CD4-positive, CD25-positive, alpha-beta regulatory T cell (primary cell): ENCODE data around the gene ARL4A. TPM values are rescaled to one million over a fixed set of nuclear protein-coding genes. Genes with fewer than 3 reads are reported as not detected.

Experiments
- ATAC-seq, 2 donors: fragments of 150-1000 bp; cut with Tn5 transposase; one replicate each; pipeline ENCODE4 v1.10.0; 2021; ENCODE audit warnings: low read depth in 2 of 2, moderate number of reproducible peaks in 2 of 2, moderate library complexity in 1 of 2
- DNase-seq, 3 donors: peaks; one replicate each; pipeline versions ENCODE4 v3.0.0 to v3.0.0-alpha.2; 2012 to 2022; ENCODE audit warnings: mixed read lengths in 1 of 3
- H3K27ac ChIP-seq: one replicate; pipeline ENCODE4 v1.7.0; 2013; ENCODE audit warnings: mild to moderate bottlenecking, low read length; ENCODE audit not compliant: insufficient read depth, poor library complexity, severe bottlenecking
- H3K27me3 ChIP-seq: one replicate; pipeline ENCODE4 v1.7.0; 2013; ENCODE audit warnings: low read length; ENCODE audit not compliant: control insufficient read depth, insufficient read depth
- H3K36me3 ChIP-seq: one replicate; pipeline ENCODE4 v1.7.0; 2013; ENCODE audit warnings: mild to moderate bottlenecking, low read length, moderate library complexity; ENCODE audit not compliant: control insufficient read depth, insufficient read depth
- H3K4me1 ChIP-seq: 2 replicates; pipeline ENCODE4 v1.7.0; 2013; ENCODE audit warnings: mild to moderate bottlenecking, low read length; ENCODE audit not compliant: insufficient read depth, control insufficient read depth, poor library complexity, severe bottlenecking
- H3K4me3 ChIP-seq: one replicate; pipeline ENCODE4 v1.7.0; 2013; ENCODE audit warnings: low read depth, mild to moderate bottlenecking, low read length, moderate library complexity
- H3K9me3 ChIP-seq, 2 experiments: 1 replicate in 1 of 2; 2 replicates in 1 of 2; pipeline ENCODE4 v1.7.0; 2013; ENCODE audit warnings: low read length in 2 of 2, mild to moderate bottlenecking in 1 of 2, moderate library complexity in 1 of 2; ENCODE audit not compliant: control insufficient read depth in 2 of 2
- H3K27ac Mint-ChIP-seq, 3 donors: one replicate each; pipeline ENCODE4 v1.8.0; 2020 to 2022; ENCODE audit warnings: mild to moderate bottlenecking in 3 of 3, mixed read lengths in 3 of 3, moderate library complexity in 2 of 3
- H3K27me3 Mint-ChIP-seq: one replicate; pipeline ENCODE4 v1.8.0; 2022; ENCODE audit warnings: mild to moderate bottlenecking, mixed read lengths
- H3K36me3 Mint-ChIP-seq: one replicate; pipeline ENCODE4 v1.8.0; 2020; ENCODE audit warnings: mixed read lengths
- H3K4me1 Mint-ChIP-seq, 4 donors: one replicate each; pipeline ENCODE4 v1.8.0; 2020 to 2022; ENCODE audit warnings: mixed read lengths in 4 of 4, mild to moderate bottlenecking in 1 of 4
- H3K4me3 Mint-ChIP-seq, 4 donors: one replicate each; pipeline ENCODE4 v1.8.0; 2020 to 2022; ENCODE audit warnings: mild to moderate bottlenecking in 4 of 4, mixed read lengths in 4 of 4, moderate library complexity in 3 of 4
- H3K9me3 Mint-ChIP-seq, 7 donors: one replicate each; pipeline ENCODE4 v1.8.0; 2020 to 2022; ENCODE audit warnings: mixed read lengths in 7 of 7, mild to moderate bottlenecking in 3 of 7, moderate library complexity in 2 of 7
- polyA plus RNA-seq, 4 donors: library from polyadenylated mRNA; unstranded; fragments of 300-500 nt; fragmentation: Illumina TruSeq; gene quantifications; one replicate each; pipeline ENCODE4 v1.2.3, GENCODE V29; 2021
- total RNA-seq: library from RNA; stranded (reverse); gene quantifications from one replicate; pipeline ENCODE4 v1.2.3, GENCODE V29; 2022

ARL4A gene, protein sequence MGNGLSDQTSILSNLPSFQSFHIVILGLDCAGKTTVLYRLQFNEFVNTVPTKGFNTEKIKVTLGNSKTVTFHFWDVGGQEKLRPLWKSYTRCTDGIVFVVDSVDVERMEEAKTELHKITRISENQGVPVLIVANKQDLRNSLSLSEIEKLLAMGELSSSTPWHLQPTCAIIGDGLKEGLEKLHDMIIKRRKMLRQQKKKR
- total RNA-seq (52.0 TPM), polyA plus RNA-seq (10 to 100 TPM; 28.6 to 40.8 (median 34.0) TPM)

DNA sequence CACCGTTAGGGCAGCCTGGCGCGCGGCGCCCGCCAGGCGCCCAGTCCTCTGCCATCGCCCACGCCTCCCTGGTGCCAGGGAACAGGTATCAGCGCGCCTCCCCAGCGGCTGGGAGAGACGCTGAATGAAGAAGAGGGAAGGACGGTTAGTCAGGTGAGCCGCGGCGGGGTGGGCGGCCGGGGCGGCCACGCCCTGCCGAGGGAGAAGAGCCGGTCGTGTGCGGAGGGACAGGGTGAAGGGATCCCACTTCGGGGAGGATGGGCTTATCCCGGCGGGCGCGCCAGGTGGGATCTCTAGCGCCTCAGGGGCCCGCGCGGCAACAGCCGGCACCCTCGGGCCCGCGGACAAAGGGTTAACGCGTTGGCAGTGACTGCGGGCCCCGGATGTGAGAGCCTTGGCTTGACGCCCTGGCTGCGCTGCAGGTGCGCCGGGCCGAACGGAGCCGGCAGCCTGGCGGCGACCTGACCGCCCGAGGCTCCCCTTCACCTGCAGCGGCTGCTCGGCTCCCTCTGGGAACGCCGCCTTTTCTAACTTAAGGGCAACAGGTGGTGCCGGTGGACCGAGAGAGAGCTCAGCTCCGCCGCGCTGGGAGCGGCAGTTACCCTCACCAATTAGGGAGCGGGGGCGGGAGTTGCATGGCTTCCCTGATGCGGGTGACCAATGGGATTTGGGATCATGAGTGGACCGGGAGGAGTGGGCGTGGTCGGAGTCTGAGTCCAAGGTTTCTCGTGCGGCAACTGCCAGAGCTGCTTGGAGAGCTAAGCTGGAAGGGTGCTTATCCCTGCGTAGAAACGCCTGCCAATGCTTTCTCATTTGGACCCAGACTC is at the start of gene ARL4A:
Gene ARL4A (plus strand): TSS at position 743 of the 827 bp plus-strand sequence. CDS start 622 bp downstream, outside the sequence.
- no peaks in the 10 kb centered on the region for H3K36me3 Mint-ChIP-seq
- no peaks in the 10 kb centered on the region for H3K9me3 Mint-ChIP-seq
- H3K9me3 ChIP-seq, result no peaks in the 10 kb centered on the region

DNA sequence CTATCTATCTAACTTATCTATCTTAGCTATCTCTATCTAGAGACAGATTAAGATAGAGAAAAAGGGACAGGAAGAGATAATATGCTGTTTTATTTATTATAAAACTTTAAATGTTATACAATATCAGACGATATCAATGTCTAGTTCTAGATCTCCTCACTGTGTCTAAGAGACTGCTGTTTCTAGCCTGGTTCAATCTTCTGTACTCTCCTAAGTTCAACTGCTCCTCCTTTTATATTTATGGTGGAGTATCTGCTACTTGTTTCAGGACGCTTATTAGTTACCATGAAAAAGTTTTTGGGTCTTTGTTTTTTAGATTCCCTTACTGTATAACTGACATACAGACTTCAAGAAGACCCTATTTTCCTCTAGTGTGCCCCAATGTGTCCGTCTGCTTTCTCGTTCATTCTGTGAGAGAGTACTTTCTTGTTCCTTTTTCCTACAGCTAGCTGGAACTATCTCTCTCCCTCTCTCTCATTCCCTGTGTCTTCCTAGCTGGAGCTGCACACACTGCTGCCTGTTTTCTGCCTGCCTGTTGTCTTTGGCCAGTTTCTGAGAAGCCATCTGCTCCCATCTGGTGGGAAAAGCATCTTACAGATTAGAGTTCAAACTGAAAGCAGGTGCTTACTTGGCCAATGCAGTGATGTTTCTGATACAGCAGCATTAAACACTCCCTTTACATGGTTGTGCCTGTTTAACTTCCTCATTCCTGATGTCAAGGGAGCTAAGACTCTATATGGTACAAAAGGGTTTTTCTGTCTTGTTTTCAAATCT is 49.4 kb upstream of the ARL4A start:
- peak overlapping the region; percentile 16 for H3K4me3 ChIP-seq
- H3K4me3 Mint-ChIP-seq, result peak overlapping the region in 2 of 4 donors; percentile 6
- peak overlapping the region in 2 of 3 donors; percentile 3 to 16 for H3K27ac Mint-ChIP-seq
- H3K36me3 Mint-ChIP-seq, result no peaks in the 10 kb centered on the region
- no peaks in the 10 kb centered on the region for H3K9me3 Mint-ChIP-seq
- peaks cover 0 to 23% (median 14%) of the 10 kb centered on the region in 4 donors for H3K4me1 Mint-ChIP-seq
- DNase-seq, result peak in 1 of 3 donors; percentile 5
- peaks cover under 1% of the 10 kb centered on the region for H3K27me3 ChIP-seq
- no peaks in the 10 kb centered on the region for H3K9me3 ChIP-seq
- H3K4me1 ChIP-seq, result no peaks in the 10 kb centered on the region
- ATAC-seq, result peak in 1 of 2 donors; percentile 29
- no peaks in the 10 kb centered on the region for H3K36me3 ChIP-seq
- no peaks in the 10 kb centered on the region for H3K27me3 Mint-ChIP-seq
- no peak overlapping the region for H3K27ac ChIP-seq

More for the DNA sequence above, at the start of gene ARL4A:
- Histone ChIP-seq H3K27ac (peak within 1 kb of the TSS; percentile 97), H3K36me3 (no peaks in the 10 kb centered on the region), H3K4me3 (peak within 1 kb of the TSS; percentile 94), H3K27me3 (no peaks in the 10 kb centered on the region), H3K4me1 (peaks cover 15% of the 10 kb centered on the region)
- H3K27me3 Mint-ChIP-seq, result no peaks in the 10 kb centered on the region
- ATAC-seq, result peak; percentile 46 to 47
- peak; percentile 78 to 94 (median 80) for DNase-seq
- peak within 1 kb of the TSS; percentile 93 to 97 (median 96) for H3K27ac Mint-ChIP-seq
- H3K4me1 Mint-ChIP-seq, result peaks cover 10 to 41% (median 33%) of the 10 kb centered on the region in 4 donors
- H3K4me3 Mint-ChIP-seq, result peak within 1 kb of the TSS; percentile 90 to 96 (median 94)

DNA sequence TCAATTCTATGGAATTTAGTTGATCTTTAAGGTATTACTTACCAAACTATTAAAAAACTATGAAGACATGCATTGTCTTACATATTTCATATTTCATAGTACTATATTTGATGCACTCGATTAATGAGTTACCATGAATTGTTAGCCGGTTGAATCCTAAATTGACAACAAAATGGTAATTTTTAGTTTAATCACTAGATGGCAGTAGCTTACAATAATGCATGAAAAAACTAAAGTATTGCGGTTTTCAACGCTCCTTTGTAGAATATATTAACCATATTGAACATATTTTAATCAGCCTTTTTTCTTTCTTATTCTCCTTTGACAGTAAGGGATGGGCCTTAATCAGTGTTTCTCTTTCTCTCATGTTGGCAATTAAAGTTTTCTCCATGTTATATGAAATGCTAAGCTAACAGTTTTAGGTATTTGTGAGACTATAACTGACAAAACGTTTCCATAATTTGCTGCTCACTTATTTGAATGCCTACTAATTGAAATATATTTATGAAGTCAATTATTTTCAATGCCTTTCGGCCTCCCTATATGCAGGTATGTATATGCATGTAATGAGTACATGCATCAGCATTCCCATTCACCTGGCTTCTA is 48.5 kb upstream of the ARL4A start:
- H3K4me1 Mint-ChIP-seq, result peaks cover 0 to 23% (median 14%) of the 10 kb centered on the region in 4 donors
- peak; percentile 54 for ATAC-seq

DNA sequence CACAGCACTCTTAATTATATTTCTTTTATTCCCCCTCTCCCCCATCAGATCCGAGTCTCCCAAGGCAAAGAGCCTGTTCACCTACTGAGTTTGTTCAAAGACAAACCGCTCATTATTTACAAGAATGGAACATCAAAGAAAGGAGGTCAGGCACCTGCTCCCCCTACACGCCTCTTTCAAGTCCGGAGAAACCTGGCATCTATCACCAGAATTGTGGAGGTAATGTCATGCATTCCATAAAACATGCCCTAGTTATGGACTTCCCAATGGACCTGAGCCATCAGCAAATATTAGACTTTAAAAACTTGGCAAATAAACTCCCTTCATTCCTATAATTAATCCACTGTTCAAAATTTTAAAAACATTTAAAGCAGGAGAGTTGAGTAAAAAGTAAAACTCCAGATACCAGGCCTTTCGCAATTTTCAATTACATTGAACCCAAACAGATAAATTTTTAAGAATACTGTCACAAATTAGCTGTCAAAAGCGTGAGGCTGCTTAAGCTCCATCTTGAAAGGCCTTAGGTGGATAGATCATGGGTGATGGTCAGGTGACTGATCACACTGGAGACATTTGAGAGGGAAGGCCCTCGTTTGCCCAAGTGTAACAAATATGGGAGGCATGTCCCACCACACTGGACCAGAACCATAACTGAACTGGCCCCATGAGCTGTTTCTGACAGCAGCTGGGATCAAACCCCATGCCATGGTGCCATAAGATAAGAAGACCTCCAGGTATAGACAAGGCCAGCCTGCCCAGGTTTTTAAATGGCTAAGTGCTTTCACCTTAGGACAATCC is 46.9 kb upstream of the ARL4A start:
- Mint-ChIP-seq H3K27ac (peak overlapping the region in 1 of 3 donors; percentile 39), H3K4me1 (peaks cover 0 to 22% (median 13%) of the 10 kb centered on the region in 4 donors), H3K36me3 (no peaks in the 10 kb centered on the region), H3K4me3 (no peak overlapping the region), H3K27me3 (no peaks in the 10 kb centered on the region), H3K9me3 (no peaks in the 10 kb centered on the region)
- ATAC-seq (no peak), DNase-seq (no peak)
- Histone ChIP-seq H3K36me3 (no peaks in the 10 kb centered on the region), H3K9me3 (no peaks in the 10 kb centered on the region), H3K27me3 (peaks cover 3% of the 10 kb centered on the region), H3K27ac (no peak overlapping the region), H3K4me3 (no peak overlapping the region), H3K4me1 (no peaks in the 10 kb centered on the region)

More for the DNA sequence above, 48.5 kb upstream of the ARL4A start:
- Histone ChIP-seq H3K27me3 (peaks cover 3% of the 10 kb centered on the region), H3K9me3 (no peaks in the 10 kb centered on the region), H3K27ac (no peak overlapping the region), H3K4me3 (no peak overlapping the region), H3K4me1 (no peaks in the 10 kb centered on the region), H3K36me3 (no peaks in the 10 kb centered on the region)
- Mint-ChIP-seq H3K27me3 (no peaks in the 10 kb centered on the region), H3K4me3 (no peak overlapping the region), H3K27ac (no peak overlapping the region), H3K36me3 (no peaks in the 10 kb centered on the region), H3K9me3 (no peaks in the 10 kb centered on the region)
- peak in 2 of 3 donors; percentile 58 to 61 for DNase-seq

DNA sequence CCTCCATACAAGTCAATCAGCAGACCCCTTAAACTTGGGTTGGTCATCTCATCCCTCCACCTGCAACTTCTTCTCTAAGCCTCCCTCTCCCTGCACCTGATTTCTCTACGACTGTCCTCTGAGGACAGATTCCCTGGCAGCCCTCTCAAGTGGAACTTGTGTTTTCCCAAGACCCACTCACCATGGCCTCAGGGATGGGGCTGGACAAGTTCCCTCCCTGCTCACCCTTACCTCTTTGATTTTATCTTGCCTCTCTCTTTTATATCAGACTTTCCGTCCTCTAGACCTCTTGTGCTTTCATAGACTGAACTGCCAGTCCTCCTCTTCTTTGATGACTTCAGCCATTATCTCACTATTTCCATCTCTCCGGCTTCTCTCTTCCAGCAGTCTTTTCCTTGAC is 46.2 kb upstream of the ARL4A start:
- Histone ChIP-seq H3K4me1 (no peaks in the 10 kb centered on the region), H3K36me3 (no peaks in the 10 kb centered on the region), H3K27ac (no peak overlapping the region), H3K4me3 (no peak overlapping the region), H3K27me3 (peaks cover 3% of the 10 kb centered on the region), H3K9me3 (no peaks in the 10 kb centered on the region)
- DNase-seq (no peak), ATAC-seq (no peak)
- Mint-ChIP-seq H3K4me1 (peaks cover 0 to 15% (median 6%) of the 10 kb centered on the region in 4 donors), H3K27ac (no peak overlapping the region), H3K4me3 (no peak overlapping the region), H3K36me3 (no peaks in the 10 kb centered on the region), H3K9me3 (no peaks in the 10 kb centered on the region), H3K27me3 (no peaks in the 10 kb centered on the region)

DNA sequence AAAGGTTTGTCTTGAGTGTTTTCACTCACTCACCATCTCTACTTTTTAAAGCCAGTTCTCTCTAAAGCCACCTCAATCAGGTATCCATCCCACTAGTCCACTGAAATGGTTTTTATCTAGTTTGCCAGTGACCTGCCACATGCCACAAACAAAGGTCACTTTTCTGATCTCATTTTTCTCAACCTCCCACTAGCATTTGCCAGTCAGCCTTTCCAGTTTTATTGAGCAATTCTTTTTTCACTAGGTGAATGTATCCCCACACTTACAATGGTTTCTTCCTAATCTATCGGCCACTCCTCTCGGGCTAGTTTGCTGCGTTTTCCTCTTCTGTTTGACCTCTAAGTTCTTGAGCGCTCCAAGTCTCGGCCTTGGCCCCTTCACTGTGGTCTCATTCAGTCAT is 44.9 kb upstream of the ARL4A start:
- Mint-ChIP-seq H3K4me3 (no peak overlapping the region), H3K9me3 (no peaks in the 10 kb centered on the region), H3K36me3 (no peaks in the 10 kb centered on the region), H3K27ac (no peak overlapping the region), H3K4me1 (peaks cover 0 to 8% (median 3%) of the 10 kb centered on the region in 4 donors), H3K27me3 (no peaks in the 10 kb centered on the region)
- Histone ChIP-seq H3K36me3 (no peaks in the 10 kb centered on the region), H3K4me3 (no peak overlapping the region), H3K9me3 (no peaks in the 10 kb centered on the region), H3K4me1 (no peaks in the 10 kb centered on the region), H3K27ac (no peak overlapping the region), H3K27me3 (peaks cover 3% of the 10 kb centered on the region)
- DNase-seq (no peak), ATAC-seq (no peak)
